HG02973 (cell line): ENCODE results near the gene TBC1D9.

Experiments used
- ATAC-seq: cut with Tn5 transposase; IDR thresholded peaks from one replicate; pipeline ENCODE4 v1.9.1; 2021; ENCODE audit warnings: moderate library complexity; ENCODE audit not compliant: unreplicated experiment

TBC1D9 gene

DNA sequence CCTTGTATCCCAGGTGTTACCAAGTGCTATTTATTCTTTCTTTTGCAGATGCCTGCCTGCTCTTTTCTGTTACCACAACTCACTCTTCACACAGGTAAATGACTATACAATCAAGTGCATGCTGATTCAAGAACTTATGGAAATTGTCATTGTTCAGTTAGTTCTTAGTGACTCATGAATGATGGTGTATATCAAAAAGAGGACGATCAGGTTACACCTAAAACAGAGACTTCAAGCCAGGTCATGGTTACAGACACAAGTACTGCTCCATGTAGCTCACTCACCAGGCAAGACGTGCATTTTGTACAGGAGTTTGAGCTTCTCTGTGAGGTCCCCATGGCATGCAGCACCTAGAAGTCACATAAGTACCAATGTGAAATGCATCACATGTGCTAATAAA, 128.2 kb downstream of the TBC1D9 start:
- no peak for ATAC-seq

DNA sequence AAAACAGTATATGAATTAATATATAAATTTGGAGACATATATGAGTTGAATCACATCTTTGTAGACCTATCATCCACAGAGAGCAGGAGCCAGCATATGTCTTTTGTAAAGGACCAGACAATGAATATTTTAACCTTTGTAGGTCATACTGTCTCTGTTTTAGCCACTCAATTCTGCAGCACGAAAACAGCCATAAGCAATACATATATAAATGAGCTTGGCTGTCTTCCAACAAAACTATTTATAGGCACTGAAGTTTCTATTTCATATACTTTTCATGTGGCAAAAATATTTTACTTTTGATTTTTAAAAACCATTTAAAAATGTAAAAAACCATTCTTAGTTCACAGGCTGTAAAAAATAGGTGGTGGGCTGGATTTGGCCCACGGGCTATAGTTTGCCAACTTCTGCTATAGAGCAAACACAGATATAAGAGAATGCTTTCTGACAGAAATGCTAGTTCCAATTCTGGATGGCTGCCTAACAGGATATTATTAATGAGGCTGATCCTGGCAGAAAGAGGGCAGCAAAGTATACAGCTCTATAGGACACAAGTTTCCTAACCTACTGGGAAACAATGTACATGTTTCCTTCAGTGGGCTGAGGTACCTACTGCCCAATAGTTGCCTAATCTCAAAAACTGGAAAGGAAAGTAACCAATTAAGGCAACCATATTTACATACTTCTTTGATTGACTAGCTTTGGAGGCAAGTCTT, 129.4 kb downstream of the TBC1D9 start:
- ATAC-seq = no peak

DNA sequence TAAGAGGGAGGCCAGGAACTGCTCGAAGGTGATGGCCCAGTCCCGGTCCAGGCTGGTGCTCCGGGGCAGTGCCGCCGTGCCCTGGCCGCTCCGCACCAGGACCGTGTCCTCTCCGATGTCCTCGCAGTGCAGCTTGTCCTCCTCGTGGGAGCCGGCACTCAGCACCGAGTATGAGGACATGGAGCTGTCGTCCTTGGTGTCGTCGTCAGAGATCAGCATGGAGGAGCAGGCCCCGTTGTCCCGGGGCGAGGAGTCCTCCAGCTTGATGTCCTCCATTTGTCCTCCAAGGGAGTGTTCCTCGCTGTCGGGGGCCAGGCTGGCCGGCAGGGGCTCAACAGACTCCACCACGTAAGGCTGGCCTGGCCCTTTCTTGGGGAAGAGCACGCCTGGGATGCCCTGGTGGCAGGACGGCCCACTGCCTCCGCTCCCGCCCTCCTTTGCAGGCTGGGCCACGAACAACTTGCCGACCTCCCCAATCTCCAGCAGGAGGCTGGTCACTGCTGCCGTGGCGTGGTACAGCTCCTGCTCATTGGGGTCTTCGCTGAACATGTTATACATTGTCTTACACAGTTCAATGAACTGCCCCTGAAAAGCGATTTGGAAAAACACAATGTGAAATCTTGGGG, 133.7 kb downstream of the TBC1D9 start:
- no peak for ATAC-seq

DNA sequence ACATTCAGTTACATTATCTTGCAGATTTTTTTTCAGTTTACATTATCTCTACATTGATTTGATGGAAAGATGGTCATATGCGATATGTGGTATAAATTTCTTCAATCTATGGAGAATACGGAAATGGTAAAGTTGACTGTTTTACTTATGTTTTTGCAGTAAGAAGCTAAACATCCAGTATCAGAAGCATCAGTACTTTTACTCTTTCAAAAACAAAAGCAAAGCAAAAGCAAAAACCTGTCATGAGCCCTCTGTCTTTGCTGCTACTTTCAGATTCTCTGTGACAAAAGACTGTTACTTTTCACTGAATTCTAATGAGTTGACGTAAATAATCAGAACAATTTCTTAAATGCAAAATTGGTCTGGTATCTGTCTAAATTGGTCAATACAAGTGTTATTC, 135.0 kb downstream of the TBC1D9 start:
- no peak for ATAC-seq

DNA sequence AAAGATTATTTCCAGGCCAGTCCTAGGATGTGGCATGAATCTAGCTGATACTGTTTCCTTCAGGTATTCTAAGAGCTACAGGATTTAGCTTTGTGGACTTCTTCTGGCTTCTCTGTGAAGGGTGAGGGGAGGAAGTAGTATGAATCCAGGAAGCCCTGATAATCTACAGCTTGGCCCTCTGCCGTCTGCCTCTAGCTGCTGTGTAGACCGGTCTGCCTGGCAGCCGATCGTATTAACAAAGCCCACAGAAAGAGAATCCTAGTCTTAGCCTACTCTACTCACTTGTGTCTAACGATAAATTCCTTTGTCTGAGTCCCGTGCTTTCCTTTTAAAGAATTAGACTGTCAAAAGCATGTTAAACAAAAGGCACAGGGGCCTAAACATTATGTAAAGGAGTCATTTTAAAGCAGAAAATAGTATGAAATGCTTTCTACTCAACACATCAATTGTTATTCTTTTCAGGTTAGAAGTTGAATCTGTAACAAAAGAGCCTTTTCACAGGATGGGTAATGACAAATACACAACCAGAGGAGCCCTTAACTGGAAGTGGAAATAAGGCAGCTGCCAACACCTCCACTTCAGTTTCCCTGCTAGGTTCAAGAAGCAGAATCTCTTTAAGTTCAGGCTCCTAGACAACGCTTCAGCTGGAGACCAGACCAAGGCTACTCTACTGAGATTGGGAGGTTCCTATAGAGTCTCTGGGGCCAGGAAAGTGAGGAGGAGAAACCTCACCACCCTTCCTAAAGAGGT, 138.5 kb downstream of the TBC1D9 start:
- ATAC-seq = no peak

DNA sequence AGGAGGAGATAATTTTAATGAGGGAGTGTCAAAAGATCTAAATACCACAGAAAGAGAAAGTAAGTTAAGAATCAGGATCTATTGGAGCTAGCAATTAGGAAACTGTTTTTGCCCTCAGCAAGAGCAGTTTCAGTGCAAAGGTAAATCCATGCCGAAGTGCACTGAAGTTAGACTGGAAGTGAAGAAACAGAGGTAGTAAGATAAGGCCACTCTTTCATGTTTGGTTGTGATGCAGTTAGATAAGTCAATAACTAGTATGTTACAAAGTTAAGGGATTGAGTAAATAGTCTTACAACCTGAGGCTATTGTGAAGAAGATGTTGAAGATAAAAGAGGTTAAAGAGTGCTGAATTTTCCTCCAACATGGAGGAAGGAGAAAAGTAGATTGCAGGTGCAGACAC, 140.7 kb downstream of the TBC1D9 start:
- no peak for ATAC-seq

DNA sequence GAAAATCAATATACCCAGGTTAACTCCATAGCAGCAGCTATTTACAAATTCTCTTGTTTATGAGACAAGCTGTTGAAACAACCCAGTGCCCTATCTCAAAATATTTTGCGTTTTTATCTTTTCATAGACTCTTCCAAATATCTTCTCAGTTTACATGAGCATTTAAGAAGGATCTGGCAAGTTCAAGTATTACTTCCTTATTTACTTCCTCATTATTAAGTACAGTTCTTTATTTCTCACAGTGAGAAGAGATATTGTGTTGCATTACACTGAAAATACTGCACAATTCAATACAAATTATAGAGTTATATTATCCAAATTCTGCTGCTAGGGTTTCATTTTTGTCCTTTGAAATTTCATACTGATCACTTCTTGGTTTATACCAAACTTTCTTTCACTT, 143.8 kb downstream of the TBC1D9 start:
- no peak for ATAC-seq

DNA sequence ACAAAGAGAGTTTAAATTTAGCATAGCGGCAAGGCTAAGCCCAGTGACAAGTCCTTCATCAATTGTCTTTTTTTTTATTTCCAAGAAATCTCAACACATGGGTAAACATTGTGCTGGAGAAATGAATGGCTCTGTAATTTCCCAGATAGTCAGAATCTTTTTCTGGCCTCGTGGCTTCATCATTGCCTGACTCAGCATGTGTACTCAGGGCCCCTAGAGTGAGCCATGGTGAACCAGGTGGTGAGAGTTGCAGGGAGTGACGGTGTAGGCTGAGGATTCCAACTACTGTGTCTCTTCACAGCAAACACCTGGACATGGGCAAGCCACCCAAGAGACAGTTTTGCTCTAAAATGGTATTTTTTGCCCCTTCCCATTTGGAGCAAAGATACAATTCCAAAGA, 144.3 kb downstream of the TBC1D9 start:
- ATAC-seq = no peak

DNA sequence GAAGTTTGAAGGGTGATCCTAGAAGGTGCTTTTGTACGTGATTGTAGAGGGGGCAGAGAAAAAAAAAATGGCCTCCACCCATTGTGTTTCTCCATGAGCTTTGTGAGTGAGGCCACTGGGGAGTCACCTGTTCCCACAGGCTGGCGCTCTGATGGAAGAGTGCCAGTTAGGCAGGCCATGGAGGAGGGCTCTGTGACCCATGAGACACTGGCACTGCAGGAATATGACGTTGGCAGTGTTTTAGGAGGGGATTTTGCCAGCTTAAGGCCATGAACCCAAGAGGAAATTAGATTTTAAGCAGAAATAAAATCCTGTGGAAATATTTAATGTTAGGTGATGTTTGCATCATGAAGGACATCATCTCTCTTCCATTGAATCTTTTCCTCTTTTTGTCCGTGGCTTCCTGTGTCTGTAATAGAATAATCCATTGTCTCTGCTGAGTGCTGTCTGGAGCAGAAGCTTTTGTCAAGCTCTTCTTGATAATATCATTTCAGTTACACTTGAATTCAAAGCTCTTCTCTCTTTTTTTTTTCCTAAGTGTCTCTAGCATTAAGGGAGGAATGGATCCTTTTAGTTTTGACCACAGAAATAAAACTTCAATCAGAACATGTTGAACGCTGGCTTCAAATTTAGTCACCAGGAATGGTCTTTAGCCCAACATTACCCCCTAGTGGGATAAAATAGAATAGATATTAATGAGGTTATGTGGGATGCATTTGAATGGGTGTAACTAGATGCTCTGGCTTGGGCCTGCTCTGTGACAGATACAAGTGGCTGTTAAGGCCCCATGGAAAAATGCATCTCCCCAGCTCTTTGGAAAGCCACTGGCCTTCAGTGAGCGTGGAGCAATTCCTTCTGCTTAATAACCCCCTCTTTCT, 146.4 kb downstream of the TBC1D9 start:
- ATAC-seq = peak; percentile 81

DNA sequence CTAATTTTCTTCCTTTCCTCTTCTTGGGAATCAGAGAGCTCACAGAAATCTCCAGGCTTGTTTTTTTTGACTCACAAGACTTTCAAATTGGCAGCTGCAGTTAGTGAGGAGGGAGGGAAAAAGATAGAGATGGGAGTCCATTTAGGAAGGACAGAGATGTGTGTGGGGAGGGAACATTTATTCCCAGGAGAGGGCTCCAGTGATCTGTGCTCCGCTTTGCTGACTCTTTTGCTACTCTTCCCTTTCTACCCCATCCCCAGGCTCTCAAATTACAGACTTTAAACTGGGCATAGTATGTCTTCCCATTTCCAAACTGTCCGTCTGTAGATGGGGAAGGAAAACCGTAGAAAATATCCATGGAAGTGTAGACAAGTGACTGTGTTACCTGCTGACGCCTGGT, 148.3 kb downstream of the TBC1D9 start:
- no peak for ATAC-seq

DNA sequence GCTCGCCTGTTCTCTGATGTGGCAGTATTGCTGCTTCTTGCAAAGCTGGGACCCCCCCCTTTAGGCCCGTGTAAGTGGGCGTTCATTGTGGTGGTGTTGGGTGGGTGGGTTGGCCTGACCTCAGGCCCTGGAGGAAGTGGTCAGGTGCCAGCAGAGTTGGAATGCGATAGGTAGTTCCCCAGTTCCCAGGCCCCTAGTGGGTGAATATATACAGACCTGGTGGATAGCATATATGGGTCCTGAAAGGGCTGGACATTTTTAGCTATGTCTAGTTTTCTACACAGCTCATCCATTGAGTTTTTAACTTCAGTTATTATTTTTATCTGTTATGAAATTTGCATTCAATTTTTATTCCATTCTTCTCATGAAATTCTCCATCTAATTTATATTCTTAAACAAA, 151.6 kb downstream of the TBC1D9 start:
- no peak for ATAC-seq

DNA sequence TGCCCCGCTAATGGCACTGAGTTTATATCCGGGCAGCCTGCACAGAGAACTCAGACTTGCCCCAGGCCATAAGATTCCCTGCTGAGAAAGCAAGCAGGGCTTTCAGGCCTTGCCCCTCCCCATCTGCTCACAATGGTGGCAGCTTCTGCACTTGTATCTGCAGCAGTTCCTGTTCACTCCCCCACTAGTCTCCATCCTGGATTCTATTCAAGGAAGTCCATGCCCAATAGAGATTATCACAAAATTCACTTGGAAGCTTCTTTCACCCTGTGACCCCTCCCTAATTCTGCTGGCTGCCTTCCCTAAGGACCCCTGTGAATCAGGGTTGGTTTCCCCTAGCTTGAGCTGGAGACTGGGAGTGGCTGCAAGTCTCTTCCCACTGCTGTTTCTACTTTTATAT, 152.9 kb downstream of the TBC1D9 start:
- no peak for ATAC-seq

DNA sequence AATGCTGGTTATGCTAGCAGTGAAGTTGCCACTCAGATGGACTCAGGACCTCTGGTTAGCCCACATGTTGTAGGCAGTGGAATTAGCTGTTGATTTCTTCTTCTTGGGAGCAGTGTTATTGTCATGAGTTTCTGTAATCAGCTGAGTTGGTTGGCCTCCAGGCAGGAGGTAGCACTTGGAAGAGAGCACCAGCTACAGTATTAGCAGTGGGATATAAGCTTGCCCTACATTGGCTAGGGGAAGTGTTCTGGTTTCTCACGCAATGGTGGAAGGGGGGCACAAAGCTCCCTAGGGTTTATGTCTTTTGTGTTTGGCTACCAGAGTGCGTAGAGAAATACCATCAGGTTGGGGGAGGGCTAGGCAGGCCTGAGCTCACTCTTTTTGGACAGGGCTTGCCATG, 153.5 kb downstream of the TBC1D9 start:
- ATAC-seq = no peak

DNA sequence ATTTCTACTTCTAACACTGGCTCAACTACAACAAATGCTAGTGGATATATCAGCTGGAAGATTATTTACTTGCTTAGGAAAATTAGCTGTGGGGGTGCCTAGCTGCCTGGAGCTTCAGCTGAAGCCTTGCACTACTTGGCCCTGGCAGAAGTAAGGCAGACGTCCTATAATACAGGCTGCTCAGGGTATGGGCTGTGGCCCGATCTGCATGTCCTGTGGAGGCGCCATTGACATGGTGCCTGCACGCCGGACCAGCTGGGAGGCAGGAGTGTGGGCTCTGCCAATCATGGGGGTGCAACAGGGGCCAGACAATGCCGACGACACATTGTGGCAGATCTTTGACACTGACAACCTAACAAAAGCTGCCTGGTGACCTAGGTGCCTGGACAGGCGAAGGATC, 155.8 kb downstream of the TBC1D9 start:
- ATAC-seq = no peak

DNA sequence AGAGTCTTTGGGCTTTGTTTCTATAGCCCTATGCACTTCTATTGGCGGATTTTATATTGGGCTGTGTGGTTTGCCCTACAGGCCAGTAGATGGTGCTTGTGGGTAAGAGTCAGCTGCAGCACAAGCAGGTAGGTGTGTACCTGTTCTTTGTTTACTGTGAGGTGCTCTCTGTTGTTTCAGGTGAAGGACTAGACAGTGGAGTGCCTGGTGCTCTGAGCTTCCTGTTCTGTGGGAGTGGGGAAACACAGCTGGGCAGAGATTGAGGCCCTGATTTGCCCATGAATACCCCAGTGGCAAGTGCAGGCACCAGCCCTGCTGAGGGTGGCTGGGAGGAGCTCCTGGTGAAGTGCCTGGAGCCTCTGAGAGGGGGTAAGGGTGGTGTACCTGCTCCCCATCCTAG, 161.1 kb downstream of the TBC1D9 start:
- ATAC-seq = peak; percentile 92

DNA sequence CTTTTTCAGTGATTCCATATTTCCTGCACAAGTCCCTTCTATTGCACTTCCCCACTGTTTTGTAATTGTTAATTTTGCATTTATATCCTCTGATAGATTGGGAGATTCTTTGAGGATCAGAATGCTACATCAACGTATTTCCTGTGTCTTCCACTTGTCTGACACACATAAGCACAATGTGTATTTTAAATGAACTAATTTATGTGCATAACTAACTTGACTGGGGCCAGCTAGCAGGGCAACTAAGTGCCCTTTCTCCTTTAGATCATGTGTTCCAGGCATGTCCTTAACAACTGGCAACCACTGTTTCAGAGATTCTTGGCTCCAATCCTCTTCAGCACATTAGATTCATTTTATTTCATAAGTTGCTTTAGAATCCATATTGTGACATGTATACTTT, 171.7 kb downstream of the TBC1D9 start:
- no peak for ATAC-seq

DNA sequence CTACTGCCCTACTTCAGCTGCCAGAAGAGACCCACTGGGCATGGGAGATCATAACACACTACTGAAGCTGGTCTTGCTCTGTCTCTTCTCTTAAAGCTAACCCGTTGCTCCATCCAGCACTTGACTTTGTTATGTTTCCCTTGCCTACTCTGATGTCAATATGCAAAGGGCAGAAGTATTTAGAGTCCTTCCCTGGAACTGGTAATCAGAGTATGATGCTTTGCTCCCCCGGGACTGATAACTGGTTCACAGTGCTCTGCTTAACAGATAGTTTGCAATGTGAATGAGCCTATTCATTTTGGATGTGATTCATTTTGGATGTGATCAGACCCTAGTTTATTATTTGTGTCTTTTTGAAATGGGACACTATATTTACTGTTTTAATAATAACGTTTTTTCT, 175.1 kb downstream of the TBC1D9 start:
- no peak for ATAC-seq

DNA sequence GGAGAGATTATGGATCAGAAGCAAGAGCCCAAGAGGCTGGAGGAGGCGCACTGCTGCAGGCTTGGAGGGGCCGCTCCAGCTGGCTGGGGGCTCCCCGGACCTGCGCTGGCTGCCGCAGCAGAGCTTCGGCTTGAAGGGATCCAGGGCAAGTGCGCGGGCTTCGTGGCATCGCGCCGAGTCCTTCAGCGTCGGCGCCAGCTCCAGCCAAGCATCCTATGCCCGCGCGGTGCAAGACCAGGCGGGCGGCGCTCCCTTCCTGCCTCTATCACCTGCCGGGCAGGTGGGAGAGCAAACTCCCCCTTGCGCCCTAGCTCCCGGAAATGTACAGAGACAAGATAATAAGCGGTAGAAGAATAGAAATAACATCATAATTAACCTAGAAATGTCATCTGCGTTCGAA, 176.9 kb downstream of the TBC1D9 start:
- no peak for ATAC-seq

DNA sequence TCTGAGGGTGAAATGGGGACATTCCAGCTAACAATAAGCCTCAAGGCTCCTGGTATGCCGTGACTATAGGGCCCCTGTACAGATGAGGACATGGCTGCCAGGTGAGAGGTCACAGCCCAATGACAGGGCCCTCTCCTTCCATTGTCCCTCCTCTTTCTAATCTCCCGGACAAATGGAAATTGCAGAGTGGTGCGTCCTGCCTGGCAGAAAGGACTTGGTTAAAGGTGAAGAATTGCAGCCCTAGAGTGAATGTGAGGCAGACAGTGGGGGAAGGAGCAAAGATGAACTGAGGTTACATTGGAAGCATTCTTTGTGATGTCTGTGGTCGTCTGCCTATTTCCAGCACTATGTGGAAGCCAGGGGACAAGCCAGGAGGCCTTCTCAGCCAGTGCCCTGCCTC, 180.7 kb downstream of the TBC1D9 start:
- no peak for ATAC-seq

DNA sequence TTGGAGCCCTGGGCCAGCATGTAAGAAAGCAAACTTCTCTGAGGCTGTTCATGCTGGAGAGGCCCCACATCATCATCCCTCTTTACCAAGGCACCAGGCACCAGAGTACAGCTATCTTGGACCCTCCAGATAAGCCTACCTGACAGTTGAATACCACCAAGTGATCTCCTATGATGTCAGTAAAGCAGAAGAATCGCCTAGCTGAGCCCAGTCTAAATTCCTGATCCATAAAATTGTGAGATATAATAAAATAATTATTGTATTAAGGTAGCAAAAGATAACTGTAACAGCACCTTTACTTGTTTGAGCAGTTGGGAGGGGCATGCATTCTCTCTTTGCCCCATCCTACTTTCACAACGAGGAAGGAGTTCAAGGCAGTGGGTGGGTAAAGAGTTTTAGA, 184.6 kb downstream of the TBC1D9 start:
- no peak for ATAC-seq
